Stomach smooth muscle (tissue), 2 donors: ENCODE results near the gene SOAT1.
"Not testable (repeated sequence)": the region's sequence is repeated elsewhere in the genome, so short reads cannot be mapped to it uniquely, and the experiment has no call there.

Experiments used
- H3K27ac ChIP-seq: one replicate; pipeline ENCODE4 v1.7.0; 2013; ENCODE audit warnings: mild to moderate bottlenecking, low read length, inconsistent platforms
- H3K27me3 ChIP-seq, 2 donors: one replicate each; pipeline ENCODE4 v1.7.0; 2013; ENCODE audit warnings: low read length in 2 of 2; ENCODE audit not compliant: insufficient read depth in 2 of 2, control insufficient read depth in 1 of 2
- H3K36me3 ChIP-seq, 2 donors: one replicate each; pipeline ENCODE4 v1.7.0; 2013; ENCODE audit warnings: low read length in 2 of 2; ENCODE audit not compliant: control insufficient read depth in 2 of 2, insufficient read depth in 2 of 2
- H3K4me1 ChIP-seq: one replicate; pipeline ENCODE4 v1.7.0; 2013; ENCODE audit warnings: low read length; ENCODE audit not compliant: control insufficient read depth, insufficient read depth
- H3K4me3 ChIP-seq, 2 donors: one replicate each; pipeline ENCODE4 v1.7.0; 2013; ENCODE audit warnings: low read length in 2 of 2
- H3K9ac ChIP-seq, 2 donors: one replicate each; pipeline ENCODE4 v1.7.0; 2013; ENCODE audit warnings: low read length in 2 of 2, mild to moderate bottlenecking in 1 of 2
- H3K9me3 ChIP-seq, 2 donors: one replicate each; pipeline ENCODE4 v1.7.0; 2013; ENCODE audit warnings: low read length in 2 of 2; ENCODE audit not compliant: control insufficient read depth in 2 of 2
- donor health status: healthy.
- donor health status: Pancreatic carcinoma.

Gene SOAT1

GRCh38 chr1:179393721-179394120 is 100.1 kb downstream of the SOAT1 start:
- Histone ChIP-seq H3K27ac (no peak overlapping the region), H3K4me3 (no peak overlapping the region), H3K9me3 (peaks cover 0 to 4% of the 10 kb centered on the region in 2 donors), H3K27me3 (no peaks in the 10 kb centered on the region), H3K4me1 (no peaks in the 10 kb centered on the region), H3K36me3 (no peaks in the 10 kb centered on the region), H3K9ac (no peak overlapping the region)

- not testable (repeated sequence) for H3K27me3 ChIP-seq, H3K9me3 ChIP-seq, H3K36me3 ChIP-seq, H3K4me1 ChIP-seq, H3K9ac ChIP-seq, H3K27ac ChIP-seq, H3K4me3 ChIP-seq
Observed at GRCh38 chr1:179399399-179399798, 105.8 kb downstream of the SOAT1 start.
